ENCODE measurements around the gene CATSPER1.

GRCh38 chr11:66071381-66071801 lies 45.1 kb upstream of the CATSPER1 start:
- TF ChIP-seq POLR2A (IDR thresholded peaks at IDR 0.05; ENCODE audit: low read length): no peak
- no peak for TF ChIP-seq GATA1 (IDR thresholded peaks at IDR 0.05; ENCODE audit: low read depth, low read length)

Measured in erythroblast (primary cell).